ENCODE measurements around the gene CTDSPL.

DNA sequence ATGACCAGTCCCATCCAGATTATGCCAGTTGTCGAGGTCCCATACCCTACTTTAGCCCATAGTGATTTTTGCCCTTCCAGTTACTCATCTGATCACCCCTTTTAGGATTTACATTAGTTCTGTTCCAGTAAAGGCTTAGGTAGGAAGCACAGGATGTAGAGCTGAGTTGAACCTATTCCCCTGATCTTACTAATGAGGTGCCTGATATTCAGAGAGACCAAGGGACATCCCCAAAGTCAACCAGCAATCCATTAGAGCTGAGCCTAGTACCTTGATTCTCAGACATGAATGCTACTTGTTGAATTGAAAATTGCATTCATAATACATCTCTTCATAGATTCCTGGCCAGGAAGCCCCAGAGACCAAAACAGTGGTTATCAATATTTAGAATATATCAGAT lies 24.7 kb downstream of the CTDSPL start:
- TF ChIP-seq, protein P1, sequence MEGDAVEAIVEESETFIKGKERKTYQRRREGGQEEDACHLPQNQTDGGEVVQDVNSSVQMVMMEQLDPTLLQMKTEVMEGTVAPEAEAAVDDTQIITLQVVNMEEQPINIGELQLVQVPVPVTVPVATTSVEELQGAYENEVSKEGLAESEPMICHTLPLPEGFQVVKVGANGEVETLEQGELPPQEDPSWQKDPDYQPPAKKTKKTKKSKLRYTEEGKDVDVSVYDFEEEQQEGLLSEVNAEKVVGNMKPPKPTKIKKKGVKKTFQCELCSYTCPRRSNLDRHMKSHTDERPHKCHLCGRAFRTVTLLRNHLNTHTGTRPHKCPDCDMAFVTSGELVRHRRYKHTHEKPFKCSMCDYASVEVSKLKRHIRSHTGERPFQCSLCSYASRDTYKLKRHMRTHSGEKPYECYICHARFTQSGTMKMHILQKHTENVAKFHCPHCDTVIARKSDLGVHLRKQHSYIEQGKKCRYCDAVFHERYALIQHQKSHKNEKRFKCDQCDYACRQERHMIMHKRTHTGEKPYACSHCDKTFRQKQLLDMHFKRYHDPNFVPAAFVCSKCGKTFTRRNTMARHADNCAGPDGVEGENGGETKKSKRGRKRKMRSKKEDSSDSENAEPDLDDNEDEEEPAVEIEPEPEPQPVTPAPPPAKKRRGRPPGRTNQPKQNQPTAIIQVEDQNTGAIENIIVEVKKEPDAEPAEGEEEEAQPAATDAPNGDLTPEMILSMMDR (conservative IDR thresholded peaks at IDR 0.05; ENCODE audit: low read depth, low read length) = no peak
- no peak for TF ChIP-seq EZH2 (IDR thresholded peaks at IDR 0.05; ENCODE audit: low read length, unreplicated experiment)
